HepG2 (cell line): Measurements from ENCODE around the gene CALML6. TPM values are rescaled to one million over a fixed set of nuclear protein-coding genes. Genes with fewer than 3 reads are reported as not detected.

Experiments
- BHLHE40 ChIP-seq: IDR thresholded peaks from 2 replicates; pipeline ENCODE4 v1.6.1; 2011; ENCODE audit warnings: low read length, improper control_type of control experiment
- GABPA ChIP-seq, 2 experiments: IDR thresholded peaks; 2 replicates each; pipeline ENCODE4 v1.6.1; 2011 to 2016; ENCODE audit warnings: low read depth in 2 of 2, low read length in 1 of 2, missing biosample characterization in 1 of 2, missing genetic modification characterization in 1 of 2
- GMEB2 ChIP-seq: IDR thresholded peaks from 2 replicates; pipeline ENCODE4 v1.6.1; 2016; ENCODE audit warnings: missing biosample characterization, missing genetic modification reagents, low read depth
- HNRNPLL ChIP-seq: fragments of 200-400 bp; formaldehyde crosslinking; IDR thresholded peaks from 2 replicates; pipeline ENCODE4 v1.6.1; 2017; ENCODE audit warnings: mild to moderate bottlenecking, low read depth, low read length; ENCODE audit not compliant: poor library complexity, severe bottlenecking
- IRF1 ChIP-seq: sonication (generic); formaldehyde crosslinking; IDR thresholded peaks from 2 replicates; pipeline ENCODE4 v1.4.0; 2020; ENCODE audit warnings: low read depth, mild to moderate bottlenecking, missing genetic modification reagents
- MXD4 ChIP-seq: IDR thresholded peaks from 2 replicates; pipeline ENCODE4 v1.6.1; 2016; ENCODE audit warnings: mild to moderate bottlenecking, missing biosample characterization, missing genetic modification reagents
- NBN ChIP-seq: fragments of 450-650 bp; conservative IDR thresholded peaks from 2 replicates; pipeline ENCODE4 v1.6.1; 2017
- PPARG ChIP-seq: conservative IDR thresholded peaks from 2 replicates; pipeline ENCODE4 v1.6.1; 2016; ENCODE audit warnings: missing biosample characterization, missing genetic modification reagents
- PRDM4 ChIP-seq: sonication (generic); formaldehyde crosslinking; IDR thresholded peaks from 2 replicates; pipeline ENCODE4 v1.9.0; 2021; ENCODE audit warnings: missing genetic modification reagents, borderline replicate concordance
- REXO4 ChIP-seq: sonication (generic); formaldehyde crosslinking; IDR thresholded peaks from 2 replicates; pipeline ENCODE4 v1.8.0; 2022; ENCODE audit warnings: missing genetic modification reagents, mild to moderate bottlenecking, borderline replicate concordance
- SMYD3 ChIP-seq: sonication (generic); formaldehyde crosslinking; IDR thresholded peaks from 2 replicates; pipeline ENCODE4 v1.8.1; 2023; ENCODE audit warnings: mild to moderate bottlenecking, missing genetic modification reagents
- ZBTB34 ChIP-seq: sonication (generic); formaldehyde crosslinking; IDR thresholded peaks from 2 replicates; pipeline ENCODE4 v1.8.0; 2022; ENCODE audit warnings: mild to moderate bottlenecking, missing genetic modification reagents
- ZBTB44 ChIP-seq: sonication (generic); formaldehyde crosslinking; IDR thresholded peaks from 2 replicates; pipeline ENCODE4 v1.4.0; 2020; ENCODE audit warnings: missing genetic modification reagents
- ZBTB7A ChIP-seq: sonication (generic); formaldehyde crosslinking; IDR thresholded peaks from 2 replicates; pipeline ENCODE4 v1.8.0; 2022; ENCODE audit warnings: mild to moderate bottlenecking, missing genetic modification reagents
- ZFP36L2 ChIP-seq: sonication (generic); formaldehyde crosslinking; IDR thresholded peaks from 2 replicates; pipeline ENCODE4 v1.4.0; 2020; ENCODE audit warnings: missing genetic modification reagents
- ZNF136 ChIP-seq: sonication (generic); formaldehyde crosslinking; IDR thresholded peaks from 2 replicates; pipeline ENCODE4 v1.8.1; 2022; ENCODE audit warnings: low read depth, mild to moderate bottlenecking, moderate library complexity, missing genetic modification reagents
- ZNF230 ChIP-seq: sonication (generic); formaldehyde crosslinking; IDR thresholded peaks from 2 replicates; pipeline ENCODE4 v1.4.0; 2020; ENCODE audit warnings: mild to moderate bottlenecking, missing genetic modification reagents
- ZNF256 ChIP-seq: sonication (generic); formaldehyde crosslinking; conservative IDR thresholded peaks from 2 replicates; pipeline ENCODE4 v1.4.0; 2020; ENCODE audit warnings: missing genetic modification reagents
- ZNF292 ChIP-seq: sonication (generic); formaldehyde crosslinking; IDR thresholded peaks from 2 replicates; pipeline ENCODE4 v1.8.1; 2022; ENCODE audit warnings: mild to moderate bottlenecking, low read depth, missing genetic modification reagents, borderline replicate concordance
- ZNF326 ChIP-seq: sonication (generic); formaldehyde crosslinking; IDR thresholded peaks from 2 replicates; pipeline ENCODE4 v1.4.0; 2020; ENCODE audit warnings: missing genetic modification reagents, borderline replicate concordance
- ZNF570 ChIP-seq: sonication (generic); formaldehyde crosslinking; IDR thresholded peaks from 2 replicates; pipeline ENCODE4 v1.4.0; 2020; ENCODE audit warnings: mild to moderate bottlenecking, missing genetic modification reagents, borderline replicate concordance
- ZSCAN30 ChIP-seq: sonication (generic); formaldehyde crosslinking; IDR thresholded peaks from 2 replicates; pipeline ENCODE4 v1.5.0; 2020; ENCODE audit warnings: mild to moderate bottlenecking, missing genetic modification reagents
- polyA plus RNA-seq, 8 experiments: library from polyadenylated mRNA; depleted of rRNA in 3 of 8; stranded (reverse) in 7 of 8; unstranded in 1 of 8; fragments of >200 nt; fragmentation: Illumina TruSeq in 4 of 8; extraction: Trizol in 4 of 8; gene quantifications; 2 replicates each; pipeline versions ENCODE4 v1.2.1 to v1.2.3, GENCODE V29; 2011 to 2016; ENCODE audit warnings: low read depth in 4 of 8, missing spikeins in 1 of 8, mixed read lengths in 1 of 8; ENCODE audit not compliant: insufficient read depth in 1 of 8
- total RNA-seq, 5 experiments: library from RNA; depleted of rRNA; stranded (reverse); fragments of >200 nt; fragmentation: Illumina TruSeq; extraction: Trizol; gene quantifications; 2 replicates each; pipeline ENCODE4 v1.2.3, GENCODE V29; 2016; ENCODE audit warnings: low read depth in 1 of 5

Gene CALML6
- total and polyA plus RNA-seq, 2 of the 13 experiments (the other 11 are each of a cell fraction or from before 2014, with no cell fraction given) = 0.11 to 0.12 TPM

- TF ChIP-seq ZBTB44 (CRISPR knock-in tag) (no peak), ZSCAN30 (CRISPR knock-in tag) (no peak), ZNF136 (CRISPR knock-in tag) (no peak), GABPA (IDR thresholded peaks at IDR 0.05; ENCODE audit: low read depth, low read length) (no peak), GABPA (CRISPR knock-in tag; IDR thresholded peaks at IDR 0.05; ENCODE audit: low read depth) (no peak), SMYD3 (CRISPR knock-in tag) (no peak), NBN (no peak), MXD4 (CRISPR knock-in tag) (0 out of 2 replicates have a peak, but pooled peaks have one; percentile 12), ZNF256 (no peak), ZNF230 (CRISPR knock-in tag) (no peak), GMEB2 (CRISPR knock-in tag) (no peak), PPARG (CRISPR knock-in tag) (no peak), HNRNPLL (peak; percentile 6), ZNF326 (CRISPR knock-in tag) (no peak), ZBTB34 (peak; percentile 42; the same call in 1 of the 2 replicates), ZNF570 (CRISPR knock-in tag) (no peak), REXO4 (CRISPR knock-in tag) (peak; percentile 57; the same call in 1 of the 2 replicates), IRF1 (CRISPR knock-in tag) (no peak), PRDM4 (no peak), ZFP36L2 (CRISPR knock-in tag) (no peak), BHLHE40 (no peak), ZNF292 (CRISPR knock-in tag) (no peak), ZBTB7A (CRISPR knock-in tag) (peak; percentile 68)
Measured at GRCh38 chr1:1891349-1892078, 23.5 kb upstream of the CALML6 start (continued).
